Endothelial cell of umbilical vein (primary cell): ENCODE data around the gene NF2. TPM values are rescaled to one million over a fixed set of nuclear protein-coding genes. Genes with fewer than 3 reads are reported as not detected.
A peak's percentile ranks its signal among the peaks of the same experiment; 100 is the strongest.

ENCODE experiments used
- BruUV-seq: library from RNA; stranded (reverse); fragments of 400-500 nt; replicated peaks from 2 replicates; lab custom pipeline; 2021; lab: Mats Ljungman, UMichigan
- CTCF ChIA-PET: fragments of 300-600, 350-600 bp; sonication (Branson Sonifier 250); formaldehyde crosslinking; loops from one replicate; lab custom pipeline; 2021; ENCODE audit warnings: antibody characterized with exemption, inconsistent platforms; lab: Charles Lee
- POLR2A ChIA-PET: fragments of 300-600, 350-600 bp; sonication (Branson Sonifier 250); formaldehyde crosslinking; loops from one replicate; lab custom pipeline; 2021; ENCODE audit warnings: antibody characterized with exemption, inconsistent platforms; lab: Charles Lee
- DNase-seq: peaks from one replicate; pipeline ENCODE4 v3.0.0-alpha.2; 2011; ENCODE audit warnings: low read depth, low spot score
- FAIRE-seq: peaks from 2 replicates; lab custom pipeline; 2011; peaks lifted over from hg19 to GRCh38; lab: Jason Lieb, UNC
- H2AFZ ChIP-seq: 2 replicates; pipeline ENCODE4 v1.6.0; 2012; ENCODE audit warnings: low read depth, low read length, control low read depth, inconsistent platforms
- H3K27ac ChIP-seq: 2 replicates; pipeline ENCODE4 v1.5.1; 2011; ENCODE audit warnings: low read depth, mild to moderate bottlenecking, control low read depth, low read length, moderate library complexity; ENCODE audit not compliant: insufficient read depth
- H3K27me3 ChIP-seq, 2 experiments: 2 replicates each; pipeline versions ENCODE4 v1.6.0 to v1.6.1; 2011; ENCODE audit warnings: low read length in 2 of 2, mixed read lengths in 1 of 2; ENCODE audit not compliant: control insufficient read depth in 2 of 2, insufficient read depth in 2 of 2
- H3K36me3 ChIP-seq, 2 experiments: 2 replicates in 1 of 2; 3 replicates in 1 of 2; pipeline ENCODE4 v1.5.1; 2011; ENCODE audit warnings: low read length in 2 of 2, mild to moderate bottlenecking in 1 of 2, moderate library complexity in 1 of 2; ENCODE audit not compliant: control insufficient read depth in 2 of 2, insufficient read depth in 2 of 2; ENCODE audit errors: extremely low read depth in 1 of 2
- H3K4me1 ChIP-seq: 3 replicates; pipeline ENCODE4 v1.5.1; 2011; ENCODE audit warnings: mild to moderate bottlenecking, low read length; ENCODE audit not compliant: control insufficient read depth, insufficient read depth; ENCODE audit errors: extremely low read depth
- H3K4me2 ChIP-seq: 2 replicates; pipeline ENCODE4 v1.6.1; 2011; ENCODE audit warnings: low read length, control low read depth, mixed read lengths; ENCODE audit not compliant: insufficient read depth
- H3K4me3 ChIP-seq, 3 experiments: fragments of 200-600 bp in 1 of 3; sonication (generic), shearing (Covaris generic) in 1 of 3; replicated peaks in 1 of 3; 2 replicates each; pipeline ENCODE4 v1.5.1; 2011 to 2016; ENCODE audit warnings: control low read depth in 3 of 3, low read length in 3 of 3, mild to moderate bottlenecking in 2 of 3, inconsistent platforms in 1 of 3, low read depth in 1 of 3, moderate library complexity in 1 of 3; ENCODE audit not compliant: insufficient read depth in 1 of 3
- H3K79me2 ChIP-seq: 2 replicates; pipeline ENCODE4 v1.6.0; 2012; ENCODE audit warnings: low read length, inconsistent platforms; ENCODE audit not compliant: control insufficient read depth, insufficient read depth
- H3K9ac ChIP-seq: replicated peaks from 2 replicates; pipeline ENCODE3; 2011; ENCODE audit warnings: low read length, control low read depth; ENCODE audit not compliant: insufficient read depth; ENCODE audit errors: extremely low read depth
- H3K9me1 ChIP-seq: replicated peaks from 3 replicates; pipeline ENCODE4 v1.6.0; 2011; ENCODE audit warnings: mild to moderate bottlenecking, low read length; ENCODE audit not compliant: control insufficient read depth, insufficient read depth; ENCODE audit errors: extremely low read depth
- H3K9me3 ChIP-seq: replicated peaks from 2 replicates; pipeline ENCODE4 v1.5.1; 2012; ENCODE audit warnings: low read length, inconsistent platforms; ENCODE audit not compliant: control insufficient read depth, insufficient read depth
- H4K20me1 ChIP-seq: replicated peaks from 2 replicates; pipeline ENCODE3; 2011; ENCODE audit warnings: mild to moderate bottlenecking, low read length; ENCODE audit not compliant: control insufficient read depth, insufficient read depth; ENCODE audit errors: extremely low read depth
- EZH2 ChIP-seq: IDR thresholded peaks from 2 replicates; pipeline ENCODE4 v1.6.1; 2012; ENCODE audit warnings: borderline replicate concordance, low read depth, mild to moderate bottlenecking, moderate library complexity, low read length, inconsistent platforms; ENCODE audit not compliant: severe bottlenecking
- FOS ChIP-seq: IDR thresholded peaks from 2 replicates; pipeline ENCODE4 v1.6.1; 2011; ENCODE audit warnings: mild to moderate bottlenecking, low read length, moderate library complexity, borderline replicate concordance; ENCODE audit not compliant: insufficient read depth
- GATA2 ChIP-seq: IDR thresholded peaks from 2 replicates; pipeline ENCODE4 v1.7.0; 2011; ENCODE audit warnings: low read depth, mild to moderate bottlenecking, moderate library complexity, mixed read lengths, low read length; ENCODE audit not compliant: insufficient read length, insufficient read depth
- JUN ChIP-seq: IDR thresholded peaks from 2 replicates; pipeline ENCODE4 v1.6.1; 2011; ENCODE audit warnings: borderline replicate concordance, low read depth; ENCODE audit not compliant: insufficient read length, insufficient read depth
- MAX ChIP-seq: IDR thresholded peaks from 2 replicates; pipeline ENCODE4 v1.6.1; 2011; ENCODE audit not compliant: insufficient read depth, insufficient read length
- MYC ChIP-seq: IDR thresholded peaks from one replicate; pipeline ENCODE4 v1.6.1; 2011; ENCODE audit warnings: mild to moderate bottlenecking, low read depth, low read length
- POLR2A ChIP-seq: IDR thresholded peaks from 2 replicates; pipeline ENCODE4 v1.6.1; 2012; ENCODE audit warnings: low read depth, mild to moderate bottlenecking, control low read depth, low read length
- POLR2AphosphoS5 ChIP-seq: IDR thresholded peaks from 2 replicates; pipeline ENCODE4 v1.6.1; 2012; ENCODE audit warnings: low read depth, mild to moderate bottlenecking, control low read depth, low read length, moderate library complexity; ENCODE audit not compliant: insufficient read depth
- dilution Hi-C: fragments of 300-500 bp; cut with MboI; formaldehyde crosslinking; loops from one replicate; pipeline ENCODE4 v1.15.0; 2019; ENCODE audit warnings: low sequenced_read_pairs; ENCODE audit not compliant: extremely low pct_ligation_motif_present
- intact Hi-C: fragments of 100-400 bp; cut with micrococcal nuclease; formaldehyde crosslinking; loops from one replicate; pipeline ENCODE4 v1.10.0; 2022
- polyA plus RNA-seq, 4 experiments: library from polyadenylated mRNA; depleted of rRNA in 3 of 4; stranded (reverse) in 3 of 4; unstranded in 1 of 4; fragments of >200 nt; gene quantifications; 2 replicates each; pipeline versions ENCODE4 v1.2.1 to v1.2.3, GENCODE V29; 2011 to 2012; ENCODE audit warnings: missing spikeins in 1 of 4
- total RNA-seq: library from RNA; stranded (reverse); gene quantifications from 2 replicates; pipeline ENCODE4 v1.2.3, GENCODE V29; 2021
- TF ChIP-seq, protein P1 (sequence below), 2 donors: IDR thresholded peaks; 1 replicate in 1 of 2; 2 replicates in 1 of 2; pipeline ENCODE4 v1.5.1; 2011; ENCODE audit warnings: low read length in 2 of 2, mild to moderate bottlenecking in 2 of 2, moderate library complexity in 2 of 2, control low read depth in 1 of 2, inconsistent platforms in 1 of 2, low read depth in 1 of 2; ENCODE audit not compliant: insufficient read depth in 1 of 2; ENCODE audit errors: extremely low read depth in 1 of 2

The NF2 gene
- total and polyA plus RNA-seq, 2 donors (not counting 3 experiments of a cell fraction or from before 2014, with no cell fraction given) = 27.8 to 115 TPM

GRCh38 chr22:29609139-29609538, 5.7 kb downstream of the NF2 start:
- no peaks in the 10 kb centered on the region for H3K9me3 ChIP-seq
- no peak overlapping the region for H3K4me2 ChIP-seq
- no peak overlapping the region for H3K9ac ChIP-seq
- FAIRE-seq (peak; percentile 38), DNase-seq (no peak)
- peaks cover 40% of the 10 kb centered on the region for H3K4me1 ChIP-seq
- no peaks in the 10 kb centered on the region for H3K27me3 ChIP-seq
- BruUV-seq = no TSS peak
- intact Hi-C loops (no loop called here), dilution Hi-C loops (no loop called here)
- no peaks in the 10 kb centered on the region for H3K9me1 ChIP-seq
- H3K36me3 ChIP-seq = peaks cover 0 to 3% of the 10 kb centered on the region in 2 experiments
- ChIA-PET POLR2A (no interaction called here), CTCF (interaction anchor here (0.6 to 1.0 kb wide), 5 partner anchors 12 to 81 kb away, joined by 3 to 4 read pairs (median 4); no protein-coding TSS in a partner anchor)
- TF ChIP-seq, protein P1, sequence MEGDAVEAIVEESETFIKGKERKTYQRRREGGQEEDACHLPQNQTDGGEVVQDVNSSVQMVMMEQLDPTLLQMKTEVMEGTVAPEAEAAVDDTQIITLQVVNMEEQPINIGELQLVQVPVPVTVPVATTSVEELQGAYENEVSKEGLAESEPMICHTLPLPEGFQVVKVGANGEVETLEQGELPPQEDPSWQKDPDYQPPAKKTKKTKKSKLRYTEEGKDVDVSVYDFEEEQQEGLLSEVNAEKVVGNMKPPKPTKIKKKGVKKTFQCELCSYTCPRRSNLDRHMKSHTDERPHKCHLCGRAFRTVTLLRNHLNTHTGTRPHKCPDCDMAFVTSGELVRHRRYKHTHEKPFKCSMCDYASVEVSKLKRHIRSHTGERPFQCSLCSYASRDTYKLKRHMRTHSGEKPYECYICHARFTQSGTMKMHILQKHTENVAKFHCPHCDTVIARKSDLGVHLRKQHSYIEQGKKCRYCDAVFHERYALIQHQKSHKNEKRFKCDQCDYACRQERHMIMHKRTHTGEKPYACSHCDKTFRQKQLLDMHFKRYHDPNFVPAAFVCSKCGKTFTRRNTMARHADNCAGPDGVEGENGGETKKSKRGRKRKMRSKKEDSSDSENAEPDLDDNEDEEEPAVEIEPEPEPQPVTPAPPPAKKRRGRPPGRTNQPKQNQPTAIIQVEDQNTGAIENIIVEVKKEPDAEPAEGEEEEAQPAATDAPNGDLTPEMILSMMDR (IDR thresholded peaks at IDR 0.05; ENCODE audit: extremely low read depth in 1 of 2, insufficient read depth in 1 of 2, low read depth in 1 of 2, low read length in 2 of 2) = peak; percentile 24 to 29
- TF ChIP-seq GATA2 = no peak
- no peak overlapping the region for H2AFZ ChIP-seq
- H3K79me2 ChIP-seq = peaks cover 94% of the 10 kb centered on the region
- no peaks in the 10 kb centered on the region for H4K20me1 ChIP-seq
- no peak overlapping the region for H3K27ac ChIP-seq
- no peak overlapping the region for H3K4me3 ChIP-seq

DNA sequence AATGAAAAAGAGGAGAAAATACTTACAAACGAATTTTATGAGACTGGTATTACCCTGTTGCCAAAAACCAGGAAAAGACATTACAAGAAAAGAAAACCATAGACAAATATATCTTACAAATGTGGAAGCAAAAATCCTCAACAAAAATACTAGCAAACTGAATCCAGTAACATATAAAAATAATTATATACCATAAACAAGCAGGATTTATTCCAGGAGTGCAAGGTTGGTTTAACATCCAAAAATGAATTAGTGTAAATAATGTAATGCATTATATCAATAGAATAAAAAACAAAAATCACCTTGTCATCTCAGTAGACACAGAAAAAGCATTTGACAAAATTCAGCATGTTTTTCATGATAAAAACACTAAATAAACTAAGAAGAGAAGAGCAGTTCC, 7.3 kb downstream of the NF2 start:
- no peak overlapping the region for H3K9ac ChIP-seq
- H3K27me3 ChIP-seq = no peaks in the 10 kb centered on the region
- ChIA-PET POLR2A (no interaction called here), CTCF (interaction anchor here (0.9 to 1.3 kb wide), 2 partner anchors 11 to 25 kb away, joined by 3 to 4 read pairs; no protein-coding TSS in a partner anchor)
- no peaks in the 10 kb centered on the region for H3K9me1 ChIP-seq
- H3K79me2 ChIP-seq = peaks cover 93% of the 10 kb centered on the region
- dilution Hi-C loops = no loop called here
- no peak overlapping the region for H2AFZ ChIP-seq
- H3K4me2 ChIP-seq = no peak overlapping the region
- H3K27ac ChIP-seq = no peak overlapping the region
- no peaks in the 10 kb centered on the region for H4K20me1 ChIP-seq
- peaks cover 25% of the 10 kb centered on the region for H3K4me1 ChIP-seq
- H3K36me3 ChIP-seq = peaks cover 0 to 3% of the 10 kb centered on the region in 2 experiments
- no peaks in the 10 kb centered on the region for H3K9me3 ChIP-seq
- DNase-seq = no peak
- no peak for FAIRE-seq
- no peak overlapping the region for H3K4me3 ChIP-seq
- intact Hi-C loops = no loop called here
- TF ChIP-seq POLR2AphosphoS5 (no peak), POLR2A (no peak), MYC (no peak), FOS (no peak), GATA2 (no peak), MAX (no peak), EZH2 (no peak), JUN (no peak)
- TF ChIP-seq, protein P1 (IDR thresholded peaks at IDR 0.05; ENCODE audit: extremely low read depth in 1 of 2, insufficient read depth in 1 of 2, low read depth in 1 of 2, low read length in 2 of 2) = no peak
- BruUV-seq = no TSS peak
